Pancreas (tissue), 10 donors: ENCODE data around the gene APP. TPM values are rescaled to one million over a fixed set of nuclear protein-coding genes. Genes with fewer than 3 reads are reported as not detected.

ENCODE experiments used
- ATAC-seq, 4 donors: fragments of 200-7000 bp; cut with Tn5 transposase; one replicate each; pipeline versions ENCODE4 v1.8.0 to v1.9.1; 2020; ENCODE audit warnings: mild to moderate bottlenecking in 4 of 4, moderate library complexity in 4 of 4
- DNase-seq, 6 donors: peaks; one replicate each; pipeline ENCODE4 v3.0.0-alpha.2; 2020
- FAIRE-seq: peaks from 2 replicates; lab custom pipeline; 2012; peaks lifted over from hg19 to GRCh38; lab: Jason Lieb, UNC
- H3K27ac ChIP-seq, 4 donors: fragments of 200-600 bp; sonication (generic); 1 replicate in 3 of 4; 2 replicates in 1 of 4; pipeline versions ENCODE4 v1.5.0 to v1.8.0; 2020
- H3K27me3 ChIP-seq, 4 donors: fragments of 200-600 bp; one replicate each; pipeline ENCODE4 v1.8.0; 2021
- H3K36me3 ChIP-seq, 3 donors: fragments of 200-600 bp; sonication (generic) in 1 of 3; one replicate each; pipeline versions ENCODE4 v1.5.0 to v1.8.0; 2020 to 2021
- H3K4me1 ChIP-seq, 3 donors: fragments of 200-600 bp; one replicate each; pipeline ENCODE4 v1.8.0; 2021
- H3K4me3 ChIP-seq, 4 donors: fragments of 200-600 bp; sonication (generic) in 2 of 4; one replicate each; pipeline versions ENCODE4 v1.5.0 to v1.8.0; 2020 to 2021
- H3K9me3 ChIP-seq, 4 donors: fragments of 200-600 bp; one replicate each; pipeline ENCODE4 v1.8.0; 2021
- WGBS, 2 donors: extraction: QIAGEN DNeasy Blood & Tissue Kit; methylation state at CpG; one replicate each; pipeline ENCODE4 v1.1.7; 2013; 5-methylcytosine and 5-hydroxymethylcytosine counted together
- intact Hi-C, 3 donors: fragments of 100-400 bp; cut with DNase I; formaldehyde crosslinking; loops; one replicate each; pipeline versions ENCODE4 v1.11.1 to v1.14.2; 2022
- polyA plus RNA-seq, 2 donors: library from polyadenylated mRNA; stranded (reverse); fragments of 200-250 nt; gene quantifications; one replicate each; pipeline ENCODE4 v1.2.3, GENCODE V29; 2013
- total RNA-seq, 6 donors: library from RNA; stranded (reverse); fragmentation: NEBNext Ultra II Directional in 4 of 6; extraction: Animal tissue kit (Norgen Biotek cat#: 25700) in 4 of 6; gene quantifications; one replicate each; pipeline versions ENCODE4 v1.2.1 to v1.2.4, GENCODE V29; 2021 to 2023
- TF ChIP-seq, protein P1 (sequence below), 4 donors: fragments of 200-600 bp; sonication (generic) in 3 of 4; IDR thresholded peaks; one replicate each; pipeline versions ENCODE4 v1.5.0 to v1.8.0; 2021; ENCODE audit warnings: antibody characterized with exemption in 4 of 4
- donor health status: healthy with polysubstance abuse.
- donor health status: DM: no; HTN: no; CAD: no; lungs with moderate emphysema.
- donor health status: DM: no; HTN: no; CAD: no.
- donor health status: control.
- donor health status: control.
- donor health status: Bipolar disorder and iron deficiency.
- donor health status: DM: yes; HTN: yes; CAD: no.
- donor health status: DM: no; HTN: no; CAD: no.
- donor health status: DM: no; HTN: no; CAD: no.
- donor health status: DM: yes; HTN: yes; CAD: no.

The APP gene
- total and polyA plus RNA-seq, 8 donors = 50.7 to 372 (median 165) TPM

DNA sequence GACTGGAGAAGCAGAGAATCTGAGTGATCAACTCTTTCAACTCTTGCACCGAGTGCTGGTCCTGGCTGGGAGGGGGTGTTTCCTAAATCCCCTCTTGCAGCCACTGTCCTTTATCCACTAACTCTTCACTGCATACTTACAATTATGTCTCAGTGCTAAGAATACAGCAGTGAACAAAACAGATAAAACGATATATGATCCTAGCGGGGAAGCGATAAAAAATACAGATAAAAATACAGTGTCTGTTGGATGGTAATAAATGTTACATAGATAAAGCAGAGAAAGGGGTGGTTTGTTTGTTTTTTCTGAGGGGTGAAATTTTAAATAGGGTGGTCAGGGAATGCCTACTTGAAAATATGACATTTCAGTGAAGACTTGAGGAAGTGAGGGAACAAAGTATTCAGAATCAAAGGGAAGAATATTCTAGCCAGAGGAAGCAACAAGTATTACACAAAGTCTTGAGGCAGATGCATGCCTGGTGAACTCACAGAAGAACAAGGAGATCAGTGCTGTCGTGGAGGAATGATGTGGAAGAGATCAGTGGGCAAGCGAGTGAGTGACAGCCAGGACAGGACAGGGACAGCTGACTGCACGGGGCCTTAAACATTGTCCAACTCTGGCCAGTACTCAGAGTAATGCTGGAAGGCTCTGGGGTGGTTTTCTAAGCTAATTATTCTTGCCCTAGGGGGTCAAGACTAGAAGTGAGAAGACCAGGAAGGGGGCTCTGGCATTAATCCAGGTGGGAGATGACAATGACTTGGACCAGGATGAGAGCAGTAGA lies 110.0 kb downstream of the APP start:
- H3K9me3 ChIP-seq = no peaks in the 10 kb centered on the region
- TF ChIP-seq, protein P1, sequence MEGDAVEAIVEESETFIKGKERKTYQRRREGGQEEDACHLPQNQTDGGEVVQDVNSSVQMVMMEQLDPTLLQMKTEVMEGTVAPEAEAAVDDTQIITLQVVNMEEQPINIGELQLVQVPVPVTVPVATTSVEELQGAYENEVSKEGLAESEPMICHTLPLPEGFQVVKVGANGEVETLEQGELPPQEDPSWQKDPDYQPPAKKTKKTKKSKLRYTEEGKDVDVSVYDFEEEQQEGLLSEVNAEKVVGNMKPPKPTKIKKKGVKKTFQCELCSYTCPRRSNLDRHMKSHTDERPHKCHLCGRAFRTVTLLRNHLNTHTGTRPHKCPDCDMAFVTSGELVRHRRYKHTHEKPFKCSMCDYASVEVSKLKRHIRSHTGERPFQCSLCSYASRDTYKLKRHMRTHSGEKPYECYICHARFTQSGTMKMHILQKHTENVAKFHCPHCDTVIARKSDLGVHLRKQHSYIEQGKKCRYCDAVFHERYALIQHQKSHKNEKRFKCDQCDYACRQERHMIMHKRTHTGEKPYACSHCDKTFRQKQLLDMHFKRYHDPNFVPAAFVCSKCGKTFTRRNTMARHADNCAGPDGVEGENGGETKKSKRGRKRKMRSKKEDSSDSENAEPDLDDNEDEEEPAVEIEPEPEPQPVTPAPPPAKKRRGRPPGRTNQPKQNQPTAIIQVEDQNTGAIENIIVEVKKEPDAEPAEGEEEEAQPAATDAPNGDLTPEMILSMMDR (IDR thresholded peaks at IDR 0.05) = no peak
- H3K4me1 ChIP-seq = peaks cover 20 to 22% (median 20%) of the 10 kb centered on the region in 3 donors
- ATAC-seq = peak; percentile 9 to 26 (median 16)
- H3K27ac ChIP-seq = peak overlapping the region; percentile 72 to 79 (median 74)
- WGBS, 2 donors = 62 to 69% methylated on average over 7 of the region's 7 CpGs
- no peaks in the 10 kb centered on the region for H3K36me3 ChIP-seq
- intact Hi-C loops = no loop called here
- no peaks in the 10 kb centered on the region for H3K27me3 ChIP-seq
- no peak for DNase-seq
- H3K4me3 ChIP-seq = no peak overlapping the region
- no peak for FAIRE-seq

DNA sequence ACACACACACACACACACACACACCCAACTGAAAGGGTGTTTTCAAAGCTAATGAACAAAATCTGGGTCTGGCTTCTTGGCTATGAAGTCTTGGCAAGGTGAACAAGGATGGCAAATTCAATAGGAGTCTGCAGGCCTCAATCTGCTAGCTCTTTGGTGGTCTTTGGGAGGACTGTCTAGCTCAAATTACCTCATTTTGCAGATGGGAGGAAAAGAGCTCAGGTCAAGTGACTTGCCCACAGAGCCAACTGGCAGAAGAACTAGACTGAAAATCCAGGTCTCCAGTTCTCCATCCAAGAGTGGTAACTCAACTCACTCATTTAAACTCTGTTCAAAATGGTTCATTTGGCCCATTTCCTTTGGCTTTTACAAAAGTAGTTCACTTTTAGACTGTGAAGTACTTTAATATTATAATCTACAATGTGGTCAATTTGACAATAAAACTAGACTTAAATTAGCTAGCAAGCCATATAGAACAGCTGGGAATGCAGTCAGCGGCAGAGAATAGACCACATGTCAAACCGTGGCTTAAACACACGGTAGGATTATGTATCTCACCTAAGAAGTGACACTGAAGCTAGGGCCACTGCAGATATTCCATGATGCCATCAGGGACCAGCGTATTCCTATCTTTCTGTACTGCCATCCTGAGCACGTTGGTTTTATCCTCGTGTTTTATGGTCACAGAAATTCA lies 112.9 kb downstream of the APP start:
- no peaks in the 10 kb centered on the region for H3K27me3 ChIP-seq
- 94 to 96% methylated on average over 6 of the region's 6 CpGs for WGBS, 2 donors
- H3K4me3 ChIP-seq = no peak overlapping the region
- TF ChIP-seq, protein P1 (IDR thresholded peaks at IDR 0.05) = no peak
- FAIRE-seq (no peak), DNase-seq (no peak), ATAC-seq (no peak)
- intact Hi-C loops = no loop called here
- no peaks in the 10 kb centered on the region for H3K36me3 ChIP-seq
- H3K27ac ChIP-seq = no peak overlapping the region
- H3K4me1 ChIP-seq = peaks cover 22 to 37% (median 26%) of the 10 kb centered on the region in 3 donors
- H3K9me3 ChIP-seq = no peaks in the 10 kb centered on the region

- Histone ChIP-seq H3K4me3 (no peak overlapping the region), H3K36me3 (peaks cover 0 to 2% (median 0%) of the 10 kb centered on the region in 3 donors), H3K4me1 (peaks cover 19 to 25% (median 22%) of the 10 kb centered on the region in 3 donors), H3K27me3 (no peaks in the 10 kb centered on the region), H3K27ac (peak overlapping the region in 2 of 4 donors; percentile 19 to 23), H3K9me3 (no peaks in the 10 kb centered on the region)
- WGBS, 2 donors = 25 to 39% methylated on average over 5 of the region's 5 CpGs
- TF ChIP-seq, protein P1 (IDR thresholded peaks at IDR 0.05) = no peak
- FAIRE-seq (no peak), ATAC-seq (peak in 1 of 4 donors; percentile 20), DNase-seq (no peak)
- intact Hi-C loops = no loop called here
Observed at GRCh38 chr21:26055841-26056264, 114.7 kb downstream of the APP start.

DNA sequence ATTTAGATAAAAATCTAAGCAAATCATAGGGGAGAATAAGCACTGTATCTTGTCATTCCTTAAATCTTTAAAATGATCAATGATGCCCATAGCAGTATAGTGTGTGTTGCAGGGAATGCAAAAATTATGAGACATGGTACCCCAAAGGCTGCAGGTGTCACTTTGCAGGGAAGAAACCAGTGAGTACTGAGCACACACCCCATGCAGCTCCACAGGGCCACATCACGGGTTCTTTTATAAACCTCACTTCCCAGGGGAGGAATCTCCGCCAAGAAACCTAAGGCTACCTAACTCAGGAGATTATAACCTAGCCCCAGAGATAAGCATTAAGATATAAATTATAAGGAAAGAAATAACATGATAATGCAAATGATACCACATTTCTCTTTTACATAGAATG lies 115.6 kb downstream of the APP start:
- no peaks in the 10 kb centered on the region for H3K9me3 ChIP-seq
- intact Hi-C loops = no loop called here
- no peaks in the 10 kb centered on the region for H3K27me3 ChIP-seq
- DNase-seq (no peak), FAIRE-seq (no peak), ATAC-seq (peak in 3 of 4 donors; percentile 52 to 76 (median 57))
- peak overlapping the region in 1 of 4 donors; percentile 23 for H3K27ac ChIP-seq
- WGBS, 2 donors = 7 to 37% methylated on average over 2 of the region's 2 CpGs
- H3K4me3 ChIP-seq = no peak overlapping the region
- peaks cover 0 to 10% (median 0%) of the 10 kb centered on the region in 3 donors for H3K36me3 ChIP-seq
- TF ChIP-seq, protein P1 (IDR thresholded peaks at IDR 0.05) = no peak
- peaks cover 14 to 21% (median 14%) of the 10 kb centered on the region in 3 donors for H3K4me1 ChIP-seq
